H9 (cell line): ENCODE results near the gene SYNE3. TPM values are rescaled to one million over a fixed set of nuclear protein-coding genes. Genes with fewer than 3 reads are reported as not detected.

Experiments
- DNase-seq: peaks from one replicate; pipeline ENCODE4 v3.0.0-alpha.2; 2017
- H2AFZ ChIP-seq: one replicate; pipeline ENCODE4 v1.6.1; 2013; ENCODE audit warnings: mild to moderate bottlenecking, low read length, control low read depth, moderate library complexity
- H2AK5ac ChIP-seq: 2 replicates; pipeline ENCODE4 v1.6.1; 2013; ENCODE audit warnings: low read length, control low read depth, mixed read lengths; ENCODE audit not compliant: insufficient read length
- H2BK120ac ChIP-seq: one replicate; pipeline ENCODE4 v1.6.1; 2013; ENCODE audit warnings: low read depth, mild to moderate bottlenecking, low read length, control low read depth, inconsistent platforms; ENCODE audit not compliant: poor library complexity, severe bottlenecking
- H2BK12ac ChIP-seq: 2 replicates; pipeline ENCODE4 v1.6.1; 2013; ENCODE audit warnings: low read length, control low read depth, mixed read lengths, low read depth; ENCODE audit not compliant: insufficient read length
- H2BK15ac ChIP-seq: 2 replicates; pipeline ENCODE4 v1.6.1; 2013; ENCODE audit warnings: low read depth, low read length, control low read depth
- H2BK20ac ChIP-seq: one replicate; pipeline ENCODE4 v1.6.1; 2013; ENCODE audit warnings: low read depth, mild to moderate bottlenecking, low read length, control low read depth, inconsistent platforms; ENCODE audit not compliant: poor library complexity, severe bottlenecking
- H2BK5ac ChIP-seq: 2 replicates; pipeline ENCODE4 v1.6.1; 2013; ENCODE audit warnings: low read length, control low read depth, mixed read lengths; ENCODE audit not compliant: insufficient read length
- H3K14ac ChIP-seq: 2 replicates; pipeline ENCODE4 v1.6.1; 2013; ENCODE audit warnings: low read length, control low read depth; ENCODE audit not compliant: insufficient read depth
- H3K18ac ChIP-seq: 2 replicates; pipeline ENCODE4 v1.6.1; 2013; ENCODE audit warnings: low read depth, mild to moderate bottlenecking, mixed read lengths, low read length, control low read depth; ENCODE audit not compliant: insufficient read length
- H3K23ac ChIP-seq: 2 replicates; pipeline ENCODE4 v1.6.1; 2013; ENCODE audit warnings: low read length, control low read depth, mixed read lengths, low read depth; ENCODE audit not compliant: insufficient read length
- H3K23me2 ChIP-seq: 2 replicates; pipeline ENCODE4 v1.6.1; 2013; ENCODE audit warnings: low read depth, mild to moderate bottlenecking, mixed read lengths, low read length, control low read depth; ENCODE audit not compliant: insufficient read length, poor library complexity, severe bottlenecking
- H3K27ac ChIP-seq: 2 replicates; pipeline ENCODE4 v1.5.1; 2013; ENCODE audit warnings: low read length, control low read depth, mixed read lengths, low read depth; ENCODE audit not compliant: insufficient read length
- H3K27me3 ChIP-seq: 2 replicates; pipeline ENCODE4 v1.6.1; 2013; ENCODE audit warnings: low read length, control low read depth, inconsistent platforms; ENCODE audit not compliant: insufficient read depth
- H3K4ac ChIP-seq: 2 replicates; pipeline ENCODE4 v1.6.1; 2013; ENCODE audit warnings: low read depth, mild to moderate bottlenecking, control low read depth, inconsistent platforms, low read length, moderate library complexity
- H3K4me1 ChIP-seq: 2 replicates; pipeline ENCODE4 v1.6.1; 2013; ENCODE audit warnings: low read length, control low read depth, inconsistent platforms; ENCODE audit not compliant: insufficient read depth
- H3K4me2 ChIP-seq: 2 replicates; pipeline ENCODE4 v1.6.1; 2013; ENCODE audit warnings: low read length, control low read depth, mixed read lengths; ENCODE audit not compliant: insufficient read length, insufficient read depth
- H3K56ac ChIP-seq: 2 replicates; pipeline ENCODE4 v1.6.1; 2013; ENCODE audit warnings: low read depth, mild to moderate bottlenecking, mixed read lengths, low read length, control low read depth; ENCODE audit not compliant: insufficient read length
- H3K79me1 ChIP-seq: 2 replicates; pipeline ENCODE4 v1.6.1; 2013; ENCODE audit warnings: low read depth, mild to moderate bottlenecking, moderate library complexity, low read length, control low read depth, inconsistent platforms; ENCODE audit not compliant: insufficient read depth, poor library complexity, severe bottlenecking
- H3K79me2 ChIP-seq: 2 replicates; pipeline ENCODE4 v1.6.1; 2013; ENCODE audit warnings: low read length, control low read depth, inconsistent platforms; ENCODE audit not compliant: insufficient read depth
- H3K9ac ChIP-seq: 2 replicates; pipeline ENCODE4 v1.6.1; 2013; ENCODE audit warnings: low read length, control low read depth, mixed read lengths; ENCODE audit not compliant: insufficient read length; ENCODE audit errors: extremely low read depth
- H3K9me3 ChIP-seq: one replicate; pipeline ENCODE4 v1.6.1; 2013; ENCODE audit warnings: low read depth, low read length, inconsistent platforms; ENCODE audit not compliant: control insufficient read depth
- H3T11ph ChIP-seq: one replicate; pipeline ENCODE4 v1.6.1; 2013; ENCODE audit warnings: mild to moderate bottlenecking, low read length, control low read depth, inconsistent platforms
- H4K20me1 ChIP-seq: one replicate; pipeline ENCODE4 v1.6.1; 2013; ENCODE audit not compliant: control insufficient read depth, insufficient read length, insufficient read depth
- H4K5ac ChIP-seq: 2 replicates; pipeline ENCODE4 v1.6.1; 2013; ENCODE audit warnings: low read depth, mild to moderate bottlenecking, mixed read lengths, low read length, control low read depth; ENCODE audit not compliant: insufficient read length
- H4K8ac ChIP-seq: replicated peaks from 2 replicates; pipeline ENCODE4 v1.6.1; 2013; ENCODE audit warnings: low read length, control low read depth, mixed read lengths, low read depth; ENCODE audit not compliant: insufficient read length
- H4K91ac ChIP-seq: 2 replicates; pipeline ENCODE4 v1.6.1; 2013; ENCODE audit warnings: low read depth, mild to moderate bottlenecking, moderate library complexity, mixed read lengths, low read length, control low read depth; ENCODE audit not compliant: insufficient read length
- H3K27ac Mint-ChIP-seq, 3 experiments: 2 replicates in 2 of 3; 3 replicates in 1 of 3; pipeline ENCODE4 v1.8.0; 2020 to 2021; ENCODE audit warnings: mixed read lengths in 3 of 3, mild to moderate bottlenecking in 1 of 3, moderate library complexity in 1 of 3
- H3K27me3 Mint-ChIP-seq: 2 replicates; pipeline ENCODE4 v1.8.0; 2021; ENCODE audit warnings: low read depth, mild to moderate bottlenecking, moderate library complexity, mixed read lengths
- H3K36me3 Mint-ChIP-seq, 3 experiments: 2 replicates in 2 of 3; 3 replicates in 1 of 3; pipeline ENCODE4 v1.8.0; 2020 to 2021; ENCODE audit warnings: low read depth in 3 of 3, mixed read lengths in 3 of 3; ENCODE audit not compliant: insufficient read depth in 1 of 3
- H3K4me1 Mint-ChIP-seq, 2 experiments: 2 replicates each; pipeline ENCODE4 v1.8.0; 2020; ENCODE audit warnings: mixed read lengths in 2 of 2
- H3K4me3 Mint-ChIP-seq, 2 experiments: 2 replicates in 1 of 2; 3 replicates in 1 of 2; pipeline ENCODE4 v1.8.0; 2020 to 2021; ENCODE audit warnings: mild to moderate bottlenecking in 2 of 2, mixed read lengths in 2 of 2, moderate library complexity in 1 of 2
- H3K9me3 Mint-ChIP-seq, 2 experiments: 2 replicates in 1 of 2; 3 replicates in 1 of 2; pipeline ENCODE4 v1.8.0; 2020; ENCODE audit warnings: mild to moderate bottlenecking in 2 of 2, mixed read lengths in 2 of 2, moderate library complexity in 1 of 2
- CTCF ChIP-seq: fragments of 200-600 bp; sonication (generic); conservative IDR thresholded peaks from 3 replicates; pipeline ENCODE4 v1.8.0; 2021; ENCODE audit warnings: antibody characterized with exemption, mild to moderate bottlenecking
- WGBS: extraction: QIAGEN DNeasy Blood & Tissue Kit; methylation state at CpG from one replicate; pipeline ENCODE4 v1.1.7; 2013; ENCODE audit warnings: missing lambda C conversion rate, low lambda C conversion rate, mixed read lengths; ENCODE audit not compliant: insufficient read length; ENCODE audit errors: extremely low coverage; 5-methylcytosine and 5-hydroxymethylcytosine counted together
- total RNA-seq: library from RNA; stranded (reverse); gene quantifications from 2 replicates; pipeline ENCODE4 v1.2.1, GENCODE V29; 2021

The SYNE3 gene
- total RNA-seq, 1 experiment from 2014 or later: 0.11 TPM

- H3K4me2 ChIP-seq: no peak overlapping the region
- no peak for DNase-seq
- no peak overlapping the region for H3K18ac ChIP-seq
Observed at GRCh38 chr14:95544588-95544987, 28.1 kb upstream of the SYNE3 start.

More at GRCh38 chr14:95544588-95544987, 28.1 kb upstream of the SYNE3 start:
- Mint-ChIP-seq H3K9me3 (peaks cover 3 to 5% of the 10 kb centered on the region in 2 experiments; a peak in 3 of 5 replicates), H3K4me1 (peaks cover 9 to 11% of the 10 kb centered on the region in 2 experiments), H3K36me3 (peaks cover 16 to 24% (median 16%) of the 10 kb centered on the region in 3 experiments), H3K4me3 (no peak overlapping the region), H3K27ac (no peak overlapping the region; a peak in 1 of 7 replicates), H3K27me3 (peaks cover 8% of the 10 kb centered on the region)
- Histone ChIP-seq H3K9ac (no peak overlapping the region), H4K5ac (no peak overlapping the region), H3K27me3 (no peaks in the 10 kb centered on the region; the same call in 1 of the 2 replicates), H3T11ph (no peak overlapping the region), H3K79me2 (peaks cover 5% of the 10 kb centered on the region; the same call in 1 of the 2 replicates), H2BK5ac (no peak overlapping the region), H2AK5ac (no peak overlapping the region), H3K56ac (no peak overlapping the region), H4K8ac (no peak overlapping the region), H2BK12ac (no peak overlapping the region), H3K79me1 (peaks cover 4% of the 10 kb centered on the region), H2AFZ (no peak overlapping the region), H4K91ac (no peak overlapping the region), H3K23me2 (no peaks in the 10 kb centered on the region), H3K23ac (no peak overlapping the region), H2BK20ac (no peak overlapping the region), H3K4ac (no peak overlapping the region), H3K27ac (no peak overlapping the region), H3K14ac (no peak overlapping the region), H3K4me1 (no peaks in the 10 kb centered on the region), H2BK120ac (no peak overlapping the region), H4K20me1 (no peaks in the 10 kb centered on the region), H2BK15ac (no peak overlapping the region), H3K9me3 (no peaks in the 10 kb centered on the region)
- TF ChIP-seq CTCF: no peak
- no CpG with 5 or more reads among the region's 8 CpGs for WGBS
